Mesothelial cell of epicardium (in vitro differentiated cells): ENCODE measurements around the gene ALOX5. TPM values are rescaled to one million over a fixed set of nuclear protein-coding genes. Genes with fewer than 3 reads are reported as not detected.

ENCODE experiments used
- DNase-seq, 2 experiments: peaks; one replicate each; pipeline ENCODE4 v3.0.0; 2021; ENCODE audit warnings: low spot score in 2 of 2; ENCODE audit not compliant: unreplicated experiment in 2 of 2
- H3K27ac Mint-ChIP-seq: 2 replicates; pipeline ENCODE4 v1.8.0; 2021; ENCODE audit warnings: mixed read lengths
- H3K27me3 Mint-ChIP-seq: 2 replicates; pipeline ENCODE4 v1.8.0; 2021; ENCODE audit warnings: low read depth, mixed read lengths
- H3K36me3 Mint-ChIP-seq: 2 replicates; pipeline ENCODE4 v1.8.0; 2021; ENCODE audit warnings: mixed read lengths
- H3K4me1 Mint-ChIP-seq: 2 replicates; pipeline ENCODE4 v1.8.0; 2021; ENCODE audit warnings: mixed read lengths
- H3K4me3 Mint-ChIP-seq: 2 replicates; pipeline ENCODE4 v1.8.0; 2021; ENCODE audit warnings: mild to moderate bottlenecking, moderate library complexity, mixed read lengths
- H3K9me3 Mint-ChIP-seq: 2 replicates; pipeline ENCODE4 v1.8.0; 2021; ENCODE audit warnings: mixed read lengths
- CTCF ChIP-seq: fragments of 200-600 bp; sonication (generic); IDR thresholded peaks from one replicate; pipeline ENCODE4 v1.5.0; 2021; ENCODE audit warnings: antibody characterized with exemption; ENCODE audit not compliant: unreplicated experiment
- total RNA-seq: library from RNA; stranded (reverse); gene quantifications from 3 replicates; pipeline ENCODE4 v1.2.1, GENCODE V29; 2021

The ALOX5 gene
- total RNA-seq, 1 donor from 2014 or later: 9.6 TPM

DNA sequence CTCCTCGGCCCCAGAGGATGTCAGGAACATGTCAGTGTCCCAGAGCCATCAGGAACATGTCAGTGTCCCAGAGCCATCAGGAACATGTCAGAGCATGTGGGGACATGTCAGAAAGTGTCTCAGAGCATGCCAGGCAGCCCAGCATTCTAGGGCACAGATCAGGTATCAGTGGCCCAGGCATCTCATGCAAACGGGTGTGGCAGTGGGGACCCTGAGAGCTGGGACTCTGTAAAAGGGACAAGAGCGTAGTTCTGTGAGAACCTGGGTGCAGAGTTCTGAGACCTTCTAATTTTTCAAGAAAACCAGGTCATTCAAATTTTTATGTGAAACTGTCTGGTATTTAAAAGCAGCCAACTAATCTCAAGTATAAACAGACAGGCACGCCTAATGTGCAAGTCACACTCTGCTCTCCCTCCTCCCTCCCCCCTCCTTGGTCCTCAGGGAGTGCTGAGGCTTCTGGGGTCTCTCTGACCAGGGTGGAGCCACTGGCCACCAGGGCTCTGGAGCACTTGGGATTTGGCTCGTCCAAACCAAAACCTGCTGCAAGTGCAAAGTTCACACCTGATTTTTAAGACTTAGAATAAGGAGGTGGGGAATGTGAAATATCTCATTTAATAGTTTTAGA, 64.6 kb downstream of the ALOX5 start:
- Mint-ChIP-seq H3K27me3 (peaks cover 2% of the 10 kb centered on the region), H3K9me3 (peaks cover 12% of the 10 kb centered on the region), H3K27ac (no peak overlapping the region), H3K4me1 (no peaks in the 10 kb centered on the region), H3K36me3 (no peaks in the 10 kb centered on the region), H3K4me3 (no peak overlapping the region)
- no peak for TF ChIP-seq CTCF
- no peak for DNase-seq

GRCh38 chr10:45439365-45439764, 65.3 kb downstream of the ALOX5 start:
- H3K4me1 Mint-ChIP-seq: no peaks in the 10 kb centered on the region
- H3K36me3 Mint-ChIP-seq: no peaks in the 10 kb centered on the region
- H3K4me3 Mint-ChIP-seq: no peak overlapping the region
- DNase-seq: no peak
- no peak overlapping the region for H3K27ac Mint-ChIP-seq
- H3K9me3 Mint-ChIP-seq: peaks cover 12% of the 10 kb centered on the region
- TF ChIP-seq CTCF: no peak
- H3K27me3 Mint-ChIP-seq: peaks cover 2% of the 10 kb centered on the region

DNA sequence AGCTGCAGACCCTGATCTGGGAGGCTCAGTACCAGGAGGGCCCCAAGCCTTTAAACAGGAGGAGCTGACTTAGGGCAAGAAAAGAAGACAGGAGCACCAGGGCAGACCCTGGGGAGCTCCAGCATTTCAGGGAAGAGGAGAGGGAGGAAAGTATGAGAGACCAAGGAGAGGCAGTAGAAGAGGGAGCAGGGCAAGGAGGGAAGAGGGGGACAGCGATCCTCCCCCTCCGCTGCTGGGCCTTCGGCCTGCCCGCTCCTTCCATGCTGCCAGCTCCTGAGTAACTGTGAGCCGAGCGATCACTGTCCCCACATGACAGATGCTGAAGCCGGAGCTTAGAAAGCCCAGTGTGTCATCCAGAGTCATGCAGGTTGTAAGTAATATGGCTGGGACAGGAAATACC, 65.9 kb downstream of the ALOX5 start:
- H3K4me3 Mint-ChIP-seq: no peak overlapping the region
- no peaks in the 10 kb centered on the region for H3K4me1 Mint-ChIP-seq
- H3K27me3 Mint-ChIP-seq: peaks cover 2% of the 10 kb centered on the region
- no peak for TF ChIP-seq CTCF
- DNase-seq: no peak
- H3K36me3 Mint-ChIP-seq: no peaks in the 10 kb centered on the region
- no peak overlapping the region for H3K27ac Mint-ChIP-seq
- peaks cover 12% of the 10 kb centered on the region for H3K9me3 Mint-ChIP-seq

- Mint-ChIP-seq H3K27ac (no peak overlapping the region), H3K27me3 (peaks cover 2% of the 10 kb centered on the region), H3K36me3 (no peaks in the 10 kb centered on the region), H3K4me3 (no peak overlapping the region), H3K4me1 (no peaks in the 10 kb centered on the region), H3K9me3 (peaks cover 12% of the 10 kb centered on the region)
- TF ChIP-seq CTCF: no peak
- no peak for DNase-seq
Measured at GRCh38 chr10:45440511-45441062, 66.6 kb downstream of the ALOX5 start.

- no peak for TF ChIP-seq CTCF
- Mint-ChIP-seq H3K4me3 (no peak overlapping the region), H3K27ac (no peak overlapping the region), H3K36me3 (no peaks in the 10 kb centered on the region), H3K27me3 (peaks cover 2% of the 10 kb centered on the region), H3K9me3 (peaks cover 4% of the 10 kb centered on the region), H3K4me1 (no peaks in the 10 kb centered on the region)
- peak in 1 of 2 experiments; percentile 32 for DNase-seq
Measured at GRCh38 chr10:45441239-45442190, 67.5 kb downstream of the ALOX5 start.
